HUES6 (cell line): ENCODE data around the gene LCOR.

Experiments
- H3K27ac ChIP-seq: 2 replicates; pipeline ENCODE4 v1.7.0; 2013; ENCODE audit warnings: low read depth, mild to moderate bottlenecking, low read length, inconsistent platforms
- H3K27me3 ChIP-seq: 2 replicates; pipeline ENCODE4 v1.6.1; 2013; ENCODE audit warnings: low read length; ENCODE audit not compliant: control insufficient read depth, insufficient read depth
- H3K36me3 ChIP-seq: 2 replicates; pipeline ENCODE4 v1.6.1; 2013; ENCODE audit warnings: low read length; ENCODE audit not compliant: control insufficient read depth, insufficient read depth
- H3K4me1 ChIP-seq: 2 replicates; pipeline ENCODE4 v1.6.1; 2013; ENCODE audit warnings: low read length; ENCODE audit not compliant: control insufficient read depth, insufficient read depth
- H3K4me3 ChIP-seq: 2 replicates; pipeline ENCODE4 v1.5.1; 2013; ENCODE audit warnings: low read depth, low read length
- H3K9ac ChIP-seq: one replicate; pipeline ENCODE4 v1.6.1; 2013; ENCODE audit warnings: mild to moderate bottlenecking, low read length
- H3K9me3 ChIP-seq: 2 replicates; pipeline ENCODE4 v1.6.1; 2013; ENCODE audit warnings: low read depth, low read length; ENCODE audit not compliant: control insufficient read depth, insufficient read depth

LCOR gene

GRCh38 chr10:96913906-96914305 is 81.8 kb downstream of the LCOR start:
- Histone ChIP-seq H3K36me3 (peaks cover 6% of the 10 kb centered on the region), H3K4me1 (no peaks in the 10 kb centered on the region), H3K9ac (no peak overlapping the region), H3K27ac (no peak overlapping the region), H3K9me3 (no peaks in the 10 kb centered on the region), H3K4me3 (no peak overlapping the region), H3K27me3 (no peaks in the 10 kb centered on the region)

GRCh38 chr10:96917628-96918027 is 85.5 kb downstream of the LCOR start:
- no peaks in the 10 kb centered on the region for H3K27me3 ChIP-seq
- H3K9me3 ChIP-seq: no peaks in the 10 kb centered on the region
- no peak overlapping the region for H3K27ac ChIP-seq
- no peak overlapping the region for H3K4me3 ChIP-seq
- H3K9ac ChIP-seq: no peak overlapping the region
- H3K36me3 ChIP-seq: peaks cover 4% of the 10 kb centered on the region
- no peaks in the 10 kb centered on the region for H3K4me1 ChIP-seq

- peaks cover 4% of the 10 kb centered on the region for H3K36me3 ChIP-seq
- no peaks in the 10 kb centered on the region for H3K9me3 ChIP-seq
- no peaks in the 10 kb centered on the region for H3K27me3 ChIP-seq
- no peaks in the 10 kb centered on the region for H3K4me1 ChIP-seq
- H3K27ac ChIP-seq: no peak overlapping the region
- no peak overlapping the region for H3K4me3 ChIP-seq
- H3K9ac ChIP-seq: no peak overlapping the region
Measured at GRCh38 chr10:96918214-96919002, 86.3 kb downstream of the LCOR start.

GRCh38 chr10:96919785-96920430 is 87.8 kb downstream of the LCOR start:
- H3K9ac ChIP-seq: no peak overlapping the region
- peaks cover 7% of the 10 kb centered on the region for H3K36me3 ChIP-seq
- H3K27me3 ChIP-seq: no peaks in the 10 kb centered on the region
- no peaks in the 10 kb centered on the region for H3K4me1 ChIP-seq
- H3K4me3 ChIP-seq: no peak overlapping the region
- H3K9me3 ChIP-seq: no peaks in the 10 kb centered on the region
- H3K27ac ChIP-seq: no peak overlapping the region

GRCh38 chr10:96921655-96922054 is 89.6 kb downstream of the LCOR start:
- Histone ChIP-seq H3K9me3 (no peaks in the 10 kb centered on the region), H3K4me3 (no peak overlapping the region), H3K36me3 (peaks cover 7% of the 10 kb centered on the region; the same call in 1 of the 2 replicates), H3K9ac (no peak overlapping the region), H3K27ac (no peak overlapping the region), H3K27me3 (no peaks in the 10 kb centered on the region), H3K4me1 (no peaks in the 10 kb centered on the region)

GRCh38 chr10:96922978-96923948 is 91.2 kb downstream of the LCOR start:
- Histone ChIP-seq H3K9ac (no peak overlapping the region), H3K9me3 (no peaks in the 10 kb centered on the region), H3K27ac (no peak overlapping the region), H3K27me3 (no peaks in the 10 kb centered on the region), H3K36me3 (peaks cover 7% of the 10 kb centered on the region; the same call in 1 of the 2 replicates), H3K4me1 (no peaks in the 10 kb centered on the region), H3K4me3 (no peak overlapping the region)

- H3K9me3 ChIP-seq: no peaks in the 10 kb centered on the region
- H3K36me3 ChIP-seq: peaks cover 7% of the 10 kb centered on the region; the same call in 1 of the 2 replicates
- H3K4me1 ChIP-seq: no peaks in the 10 kb centered on the region
- no peak overlapping the region for H3K9ac ChIP-seq
- H3K27me3 ChIP-seq: no peaks in the 10 kb centered on the region
- no peak overlapping the region for H3K27ac ChIP-seq
- H3K4me3 ChIP-seq: no peak overlapping the region
Measured at GRCh38 chr10:96924861-96925260, 92.8 kb downstream of the LCOR start.

- H3K36me3 ChIP-seq: peaks cover 4% of the 10 kb centered on the region; the same call in 1 of the 2 replicates
- no peak overlapping the region for H3K27ac ChIP-seq
- H3K4me1 ChIP-seq: no peaks in the 10 kb centered on the region
- no peaks in the 10 kb centered on the region for H3K27me3 ChIP-seq
- no peak overlapping the region for H3K4me3 ChIP-seq
- H3K9ac ChIP-seq: no peak overlapping the region
- H3K9me3 ChIP-seq: no peaks in the 10 kb centered on the region
Measured at GRCh38 chr10:96930469-96930868, 98.4 kb downstream of the LCOR start.

GRCh38 chr10:96935148-96935547 is 103.0 kb downstream of the LCOR start:
- no peak overlapping the region for H3K4me3 ChIP-seq
- no peak overlapping the region for H3K9ac ChIP-seq
- no peaks in the 10 kb centered on the region for H3K4me1 ChIP-seq
- H3K9me3 ChIP-seq: peaks cover 7% of the 10 kb centered on the region; the same call in 1 of the 2 replicates
- H3K27me3 ChIP-seq: no peaks in the 10 kb centered on the region
- H3K36me3 ChIP-seq: peaks cover 4% of the 10 kb centered on the region; the same call in 1 of the 2 replicates
- H3K27ac ChIP-seq: no peak overlapping the region

- Histone ChIP-seq H3K27me3 (no peaks in the 10 kb centered on the region), H3K9ac (no peak overlapping the region), H3K4me1 (no peaks in the 10 kb centered on the region), H3K36me3 (peaks cover 4% of the 10 kb centered on the region; the same call in 1 of the 2 replicates), H3K4me3 (no peak overlapping the region), H3K9me3 (peaks cover 7% of the 10 kb centered on the region; the same call in 1 of the 2 replicates), H3K27ac (no peak overlapping the region)
Measured at GRCh38 chr10:96935810-96936209, 103.7 kb downstream of the LCOR start.
